Upper lobe of right lung (tissue), 1 donor: Measurements from ENCODE around the gene KLF3. TPM values are rescaled to one million over a fixed set of nuclear protein-coding genes. Genes with fewer than 3 reads are reported as not detected.

Source experiments
- ATAC-seq: fragments of 200-7000 bp; cut with Tn5 transposase; one replicate; pipeline ENCODE4 v1.9.1; 2020; ENCODE audit warnings: mild to moderate bottlenecking, moderate library complexity
- DNase-seq: peaks from one replicate; pipeline ENCODE4 v3.0.0-alpha.2; 2020
- H3K27ac ChIP-seq: fragments of 200-600 bp; one replicate; pipeline ENCODE4 v1.8.0; 2022
- H3K27me3 ChIP-seq: fragments of 200-600 bp; one replicate; pipeline ENCODE4 v1.8.0; 2022; ENCODE audit warnings: mild to moderate bottlenecking
- H3K36me3 ChIP-seq: fragments of 200-600 bp; one replicate; pipeline ENCODE4 v1.8.0; 2022
- H3K4me1 ChIP-seq: fragments of 200-600 bp; one replicate; pipeline ENCODE4 v1.8.0; 2022
- H3K4me3 ChIP-seq: fragments of 200-600 bp; one replicate; pipeline ENCODE4 v1.8.0; 2022; ENCODE audit warnings: mild to moderate bottlenecking
- H3K9me3 ChIP-seq: fragments of 200-600 bp; one replicate; pipeline ENCODE4 v1.8.0; 2022
- intact Hi-C: fragments of 100-400 bp; cut with DNase I; formaldehyde crosslinking; loops from one replicate; pipeline ENCODE4 v1.11.0; 2022
- total RNA-seq: library from RNA; stranded (reverse); fragmentation: NEBNext Ultra II Directional; extraction: Animal tissue kit (Norgen Biotek cat#: 25700); gene quantifications from one replicate; pipeline ENCODE4 v1.2.1, GENCODE V29; 2021
- TF ChIP-seq, protein P1 (sequence below): fragments of 200-600 bp; IDR thresholded peaks from one replicate; pipeline ENCODE4 v1.8.0; 2022; ENCODE audit warnings: antibody characterized with exemption
- donor health status: DM: no; HTN: yes; CAD: no; lungs with severe emphysema.

Gene KLF3
- total RNA-seq, 1 donor from 2014 or later = 70.6 TPM

DNA sequence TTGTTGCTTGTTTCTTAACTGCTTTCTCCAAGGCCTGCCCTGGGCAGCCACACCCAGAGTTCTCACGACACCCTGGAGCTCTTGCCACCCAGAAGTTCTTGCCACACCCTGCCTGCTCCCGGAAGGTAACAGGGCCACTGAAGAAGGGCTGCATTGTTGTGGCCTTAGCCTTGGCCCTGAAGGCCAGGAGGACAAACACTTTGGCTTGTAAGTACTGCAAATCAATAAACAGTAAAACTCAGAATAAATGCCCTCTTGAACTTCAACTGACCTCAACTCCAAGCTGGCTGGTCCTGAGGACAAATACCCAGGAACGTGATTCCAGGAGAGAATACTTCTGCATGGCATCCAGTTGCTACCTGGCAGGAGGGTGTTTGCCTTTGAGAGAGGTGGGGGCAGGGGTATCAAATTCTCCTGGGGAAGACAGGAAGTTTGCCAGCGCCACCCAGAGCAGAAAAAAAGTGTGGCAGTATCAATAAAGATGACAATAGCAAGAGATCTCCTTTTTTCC, 64.7 kb downstream of the KLF3 start:
- Histone ChIP-seq H3K4me1 (no peaks in the 10 kb centered on the region), H3K27ac (no peak overlapping the region), H3K9me3 (no peaks in the 10 kb centered on the region), H3K36me3 (no peaks in the 10 kb centered on the region), H3K4me3 (no peak overlapping the region), H3K27me3 (no peaks in the 10 kb centered on the region)
- intact Hi-C loops = no loop called here
- ATAC-seq (peak; percentile 87), DNase-seq (peak; percentile 75)
- TF ChIP-seq, protein P1, sequence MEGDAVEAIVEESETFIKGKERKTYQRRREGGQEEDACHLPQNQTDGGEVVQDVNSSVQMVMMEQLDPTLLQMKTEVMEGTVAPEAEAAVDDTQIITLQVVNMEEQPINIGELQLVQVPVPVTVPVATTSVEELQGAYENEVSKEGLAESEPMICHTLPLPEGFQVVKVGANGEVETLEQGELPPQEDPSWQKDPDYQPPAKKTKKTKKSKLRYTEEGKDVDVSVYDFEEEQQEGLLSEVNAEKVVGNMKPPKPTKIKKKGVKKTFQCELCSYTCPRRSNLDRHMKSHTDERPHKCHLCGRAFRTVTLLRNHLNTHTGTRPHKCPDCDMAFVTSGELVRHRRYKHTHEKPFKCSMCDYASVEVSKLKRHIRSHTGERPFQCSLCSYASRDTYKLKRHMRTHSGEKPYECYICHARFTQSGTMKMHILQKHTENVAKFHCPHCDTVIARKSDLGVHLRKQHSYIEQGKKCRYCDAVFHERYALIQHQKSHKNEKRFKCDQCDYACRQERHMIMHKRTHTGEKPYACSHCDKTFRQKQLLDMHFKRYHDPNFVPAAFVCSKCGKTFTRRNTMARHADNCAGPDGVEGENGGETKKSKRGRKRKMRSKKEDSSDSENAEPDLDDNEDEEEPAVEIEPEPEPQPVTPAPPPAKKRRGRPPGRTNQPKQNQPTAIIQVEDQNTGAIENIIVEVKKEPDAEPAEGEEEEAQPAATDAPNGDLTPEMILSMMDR = no peak

DNA sequence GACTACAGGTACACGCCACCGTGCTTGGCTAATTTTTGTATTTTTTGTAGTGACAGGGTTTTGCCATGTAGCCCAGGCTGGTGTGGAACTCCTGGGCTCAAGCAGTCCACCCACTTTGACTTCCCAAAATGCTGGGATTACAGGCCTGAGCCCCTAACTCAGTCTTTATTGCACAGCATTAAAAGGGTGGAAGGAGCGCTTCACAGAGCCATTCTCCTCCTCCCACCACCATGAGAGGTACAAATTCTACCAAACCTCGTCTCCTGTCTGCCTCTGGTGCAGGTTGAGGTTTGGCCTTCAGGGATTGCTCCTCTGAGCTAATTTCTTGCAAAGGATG, 66.5 kb downstream of the KLF3 start:
- H3K36me3 ChIP-seq = no peaks in the 10 kb centered on the region
- DNase-seq (no peak), ATAC-seq (no peak)
- no peaks in the 10 kb centered on the region for H3K4me1 ChIP-seq
- no peak overlapping the region for H3K27ac ChIP-seq
- TF ChIP-seq, protein P1 = no peak
- intact Hi-C loops = loop anchor here (5.0 kb wide), 1 partner anchor 558 kb away; no protein-coding TSS in a partner anchor
- no peaks in the 10 kb centered on the region for H3K9me3 ChIP-seq
- H3K27me3 ChIP-seq = no peaks in the 10 kb centered on the region
- H3K4me3 ChIP-seq = no peak overlapping the region

DNA sequence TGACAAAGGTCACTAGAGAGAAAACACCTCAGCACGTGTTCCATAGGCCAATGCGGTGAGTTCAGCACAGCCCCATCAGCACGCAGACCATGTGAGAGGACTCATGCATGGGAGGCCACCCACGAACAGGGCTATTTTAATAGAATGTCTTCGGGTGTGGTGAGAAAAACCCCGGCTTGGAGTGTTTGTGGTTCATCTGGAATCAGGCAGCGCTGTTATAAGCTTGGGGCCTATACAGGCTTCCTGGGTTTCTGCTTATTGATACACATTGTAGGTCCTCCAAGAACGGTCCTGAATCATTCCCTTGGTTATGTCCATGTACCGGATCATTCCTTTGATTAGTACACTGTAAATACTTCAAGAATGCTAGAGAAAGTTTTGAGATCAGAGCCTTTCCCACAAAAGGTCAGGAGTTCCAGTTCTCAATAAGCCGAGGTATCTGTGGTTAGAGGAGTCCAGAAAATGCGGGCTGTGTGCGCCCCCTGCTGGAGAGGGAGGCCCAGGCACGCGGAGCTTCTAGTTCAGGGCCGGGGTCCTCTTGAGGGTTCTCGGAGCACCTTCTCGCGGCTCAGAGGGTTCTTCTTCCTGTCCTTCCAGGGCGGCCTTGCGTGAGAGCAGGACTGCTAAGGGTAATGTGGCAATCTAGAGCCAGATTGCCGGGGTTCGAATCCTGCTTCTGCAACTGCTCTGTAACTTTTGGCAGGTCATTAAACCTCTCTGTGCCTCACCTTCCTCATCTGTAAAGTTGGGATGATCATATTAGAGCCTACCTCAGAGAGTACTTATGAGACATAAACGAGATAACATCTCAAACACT, 67.0 kb downstream of the KLF3 start:
- H3K27ac ChIP-seq = no peak overlapping the region
- no peaks in the 10 kb centered on the region for H3K27me3 ChIP-seq
- no peaks in the 10 kb centered on the region for H3K9me3 ChIP-seq
- no peaks in the 10 kb centered on the region for H3K36me3 ChIP-seq
- no peak overlapping the region for H3K4me3 ChIP-seq
- TF ChIP-seq, protein P1 = peak; percentile 98
- ATAC-seq (peak; percentile 85), DNase-seq (peak; percentile 88)
- intact Hi-C loops = loop anchor here (5.0 kb wide), 1 partner anchor 559 kb away; no protein-coding TSS in a partner anchor
- H3K4me1 ChIP-seq = no peaks in the 10 kb centered on the region

DNA sequence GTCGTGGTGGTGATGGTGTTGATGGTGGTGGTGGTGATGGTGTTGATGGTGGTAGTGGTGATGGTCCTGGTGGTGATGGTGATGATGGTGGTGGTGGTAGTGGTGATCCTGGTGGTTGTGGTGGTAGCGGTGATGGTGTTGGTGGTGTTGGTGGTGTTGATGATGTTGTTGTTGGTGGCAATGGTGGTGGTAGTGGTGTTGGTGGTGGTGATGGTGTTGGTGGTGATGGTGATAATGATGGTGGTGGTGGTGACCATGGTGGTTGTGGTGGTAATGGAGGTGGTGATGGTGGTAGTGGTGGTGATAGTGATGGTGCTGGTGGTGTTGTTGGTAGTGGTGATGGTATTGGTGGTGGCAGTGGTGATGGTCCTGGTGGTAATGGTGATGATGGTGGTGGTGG, 69.7 kb downstream of the KLF3 start:
- Histone ChIP-seq H3K4me3 (no peak overlapping the region), H3K4me1 (no peaks in the 10 kb centered on the region), H3K27ac (no peak overlapping the region), H3K36me3 (no peaks in the 10 kb centered on the region), H3K9me3 (no peaks in the 10 kb centered on the region), H3K27me3 (no peaks in the 10 kb centered on the region)
- no peak for DNase-seq
- TF ChIP-seq, protein P1 = no peak
- intact Hi-C loops = loop anchor here (5.0 kb wide), 1 partner anchor 561 kb away; no protein-coding TSS in a partner anchor
- no peak for ATAC-seq

DNA sequence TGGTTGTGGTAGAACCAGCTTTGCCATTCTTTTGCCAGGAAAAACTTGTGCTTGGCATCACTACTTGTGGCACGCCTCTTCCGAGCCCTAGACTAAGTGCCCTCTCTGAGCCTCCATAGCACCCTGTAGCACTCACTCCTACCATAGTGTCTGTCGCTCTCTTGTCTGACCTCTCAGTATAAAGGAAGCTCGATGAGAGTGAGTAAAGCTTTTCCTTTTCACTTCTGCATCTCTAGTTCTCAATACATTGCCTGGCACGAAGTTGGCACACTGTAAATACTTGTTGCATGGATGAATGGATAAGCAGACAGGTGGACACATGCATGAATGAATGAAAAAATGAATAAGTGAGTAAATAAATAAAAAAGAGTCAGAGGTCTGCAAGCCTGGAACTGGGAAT, 70.4 kb downstream of the KLF3 start:
- H3K4me3 ChIP-seq = no peak overlapping the region
- H3K27ac ChIP-seq = no peak overlapping the region
- no peaks in the 10 kb centered on the region for H3K4me1 ChIP-seq
- DNase-seq (no peak), ATAC-seq (no peak)
- H3K36me3 ChIP-seq = no peaks in the 10 kb centered on the region
- TF ChIP-seq, protein P1 = no peak
- no peaks in the 10 kb centered on the region for H3K27me3 ChIP-seq
- no peaks in the 10 kb centered on the region for H3K9me3 ChIP-seq
- intact Hi-C loops = loop anchor here (5.0 kb wide), 1 partner anchor 562 kb away; no protein-coding TSS in a partner anchor
